ENCODE data around the gene MGAT4B.

DNA sequence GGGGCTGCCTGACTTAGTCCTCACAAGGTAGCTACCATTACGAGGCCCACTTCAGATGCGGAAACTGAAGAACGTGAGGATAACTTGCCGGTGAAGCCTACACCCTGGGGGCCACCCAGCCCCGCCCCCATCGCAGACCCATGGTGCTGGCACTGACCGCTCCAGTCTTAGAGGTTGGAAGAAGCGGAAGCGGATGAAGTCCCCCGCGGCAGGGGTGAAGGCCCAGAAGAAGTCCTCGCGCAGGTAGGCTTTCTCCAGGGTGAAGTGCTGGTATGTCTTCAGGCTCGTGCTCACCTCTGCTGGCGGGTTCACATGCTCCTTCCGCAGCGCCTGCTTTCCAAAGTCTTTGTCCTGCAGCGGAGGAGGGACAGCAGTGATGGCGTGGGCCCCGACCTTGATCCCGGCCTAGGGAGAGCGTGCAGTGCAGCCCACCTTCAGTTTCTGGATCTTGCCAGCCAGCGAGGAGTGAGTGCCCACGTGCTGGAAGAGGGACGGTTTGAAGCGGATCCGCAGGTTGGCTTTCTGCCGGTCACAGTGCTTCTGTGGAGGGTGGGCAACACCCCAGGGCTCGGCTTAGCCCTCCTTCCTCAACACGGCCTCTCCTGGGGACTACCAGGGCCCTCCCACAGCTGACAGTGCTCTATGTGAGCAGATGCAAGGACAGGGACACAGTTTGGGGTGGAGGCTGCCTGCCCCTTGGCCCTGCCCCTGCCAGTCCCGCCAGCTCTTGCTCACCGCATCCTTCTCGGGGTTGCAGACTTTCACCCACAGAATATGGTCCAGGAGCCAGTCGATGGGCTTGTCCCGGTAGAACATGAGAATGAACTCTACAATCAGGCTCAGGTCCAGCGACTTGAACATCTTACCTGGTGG is 7.7 kb downstream of the MGAT4B start:
- no peak for TF ChIP-seq EP300 (IDR thresholded peaks at IDR 0.05)
- TF ChIP-seq, protein P1, sequence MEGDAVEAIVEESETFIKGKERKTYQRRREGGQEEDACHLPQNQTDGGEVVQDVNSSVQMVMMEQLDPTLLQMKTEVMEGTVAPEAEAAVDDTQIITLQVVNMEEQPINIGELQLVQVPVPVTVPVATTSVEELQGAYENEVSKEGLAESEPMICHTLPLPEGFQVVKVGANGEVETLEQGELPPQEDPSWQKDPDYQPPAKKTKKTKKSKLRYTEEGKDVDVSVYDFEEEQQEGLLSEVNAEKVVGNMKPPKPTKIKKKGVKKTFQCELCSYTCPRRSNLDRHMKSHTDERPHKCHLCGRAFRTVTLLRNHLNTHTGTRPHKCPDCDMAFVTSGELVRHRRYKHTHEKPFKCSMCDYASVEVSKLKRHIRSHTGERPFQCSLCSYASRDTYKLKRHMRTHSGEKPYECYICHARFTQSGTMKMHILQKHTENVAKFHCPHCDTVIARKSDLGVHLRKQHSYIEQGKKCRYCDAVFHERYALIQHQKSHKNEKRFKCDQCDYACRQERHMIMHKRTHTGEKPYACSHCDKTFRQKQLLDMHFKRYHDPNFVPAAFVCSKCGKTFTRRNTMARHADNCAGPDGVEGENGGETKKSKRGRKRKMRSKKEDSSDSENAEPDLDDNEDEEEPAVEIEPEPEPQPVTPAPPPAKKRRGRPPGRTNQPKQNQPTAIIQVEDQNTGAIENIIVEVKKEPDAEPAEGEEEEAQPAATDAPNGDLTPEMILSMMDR (IDR thresholded peaks at IDR 0.05), result no peak

Data from sigmoid colon (tissue), 4 donors.